GM19395 (cell line): Measurements from ENCODE around the gene TUFM.
"Not testable (repeated sequence)": the region's sequence is repeated elsewhere in the genome, so short reads cannot be mapped to it uniquely, and the experiment has no call there.

Experiments
- ATAC-seq: cut with Tn5 transposase; IDR thresholded peaks from one replicate; pipeline ENCODE4 v1.9.1; 2021; ENCODE audit warnings: mild to moderate bottlenecking, moderate library complexity; ENCODE audit not compliant: unreplicated experiment

Gene TUFM

DNA sequence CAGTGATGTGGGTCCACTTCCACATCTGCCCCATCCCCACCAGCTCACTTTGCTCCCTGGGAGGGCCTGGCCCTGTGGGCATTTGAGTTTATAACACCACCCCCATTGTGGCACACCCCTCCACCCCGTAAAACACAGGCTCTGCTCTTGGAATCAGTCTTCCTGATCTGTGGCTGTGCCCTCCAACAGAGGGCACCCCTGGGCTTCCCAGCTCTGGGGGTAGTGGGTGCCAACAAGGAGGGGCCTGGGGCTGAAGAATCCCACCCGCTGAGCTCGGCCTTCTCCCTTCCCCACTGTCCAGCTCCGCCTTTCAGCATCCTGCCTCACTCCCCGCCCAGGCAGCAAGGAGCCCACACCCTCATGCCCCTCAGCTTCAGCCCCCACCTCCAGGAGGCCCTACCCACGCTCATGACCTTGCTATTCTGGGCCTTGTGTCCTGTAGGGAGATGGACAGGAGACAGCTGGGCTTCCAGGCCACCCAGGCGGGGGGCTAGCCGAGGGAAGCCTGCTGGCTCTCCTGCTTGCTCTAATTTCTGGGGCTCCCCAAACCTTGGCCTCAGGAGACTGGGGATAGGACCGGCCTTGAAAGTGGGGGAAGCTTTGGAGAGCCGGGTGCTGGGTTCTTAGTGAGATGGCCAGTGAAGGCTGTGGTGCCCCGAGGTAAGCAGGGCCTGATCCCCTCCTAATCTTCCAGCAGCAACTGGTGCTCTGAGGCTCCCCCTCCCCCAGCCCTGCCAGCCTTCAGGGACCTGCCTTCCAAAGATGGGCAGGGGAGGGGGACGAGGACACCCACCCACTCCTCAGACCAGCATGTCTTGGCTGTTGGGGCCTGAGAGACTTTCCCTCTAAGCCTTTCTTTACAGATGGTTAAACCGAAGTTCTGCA lies 29.2 kb upstream of the TUFM start:
- ATAC-seq, result no peak

DNA sequence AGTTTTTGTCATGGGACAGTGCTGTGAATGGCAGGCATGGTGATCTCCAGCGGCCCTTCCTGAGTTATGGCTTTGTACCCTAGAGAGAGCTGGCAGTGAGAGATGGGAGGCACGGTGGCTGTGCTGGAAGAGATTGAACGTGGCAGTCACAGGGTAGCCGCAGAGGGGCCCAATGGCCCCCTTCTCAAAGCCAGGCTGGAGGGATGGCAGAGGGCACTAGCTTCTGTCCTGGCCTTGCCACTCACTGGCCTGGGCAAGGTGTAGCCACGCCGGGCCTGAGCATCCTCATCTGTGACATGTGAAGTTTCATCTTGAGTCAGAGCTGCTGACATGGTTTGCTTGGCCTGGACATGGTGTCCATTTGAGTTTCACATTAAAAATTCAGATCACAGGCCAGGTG lies 28.3 kb upstream of the TUFM start:
- no peak for ATAC-seq

DNA sequence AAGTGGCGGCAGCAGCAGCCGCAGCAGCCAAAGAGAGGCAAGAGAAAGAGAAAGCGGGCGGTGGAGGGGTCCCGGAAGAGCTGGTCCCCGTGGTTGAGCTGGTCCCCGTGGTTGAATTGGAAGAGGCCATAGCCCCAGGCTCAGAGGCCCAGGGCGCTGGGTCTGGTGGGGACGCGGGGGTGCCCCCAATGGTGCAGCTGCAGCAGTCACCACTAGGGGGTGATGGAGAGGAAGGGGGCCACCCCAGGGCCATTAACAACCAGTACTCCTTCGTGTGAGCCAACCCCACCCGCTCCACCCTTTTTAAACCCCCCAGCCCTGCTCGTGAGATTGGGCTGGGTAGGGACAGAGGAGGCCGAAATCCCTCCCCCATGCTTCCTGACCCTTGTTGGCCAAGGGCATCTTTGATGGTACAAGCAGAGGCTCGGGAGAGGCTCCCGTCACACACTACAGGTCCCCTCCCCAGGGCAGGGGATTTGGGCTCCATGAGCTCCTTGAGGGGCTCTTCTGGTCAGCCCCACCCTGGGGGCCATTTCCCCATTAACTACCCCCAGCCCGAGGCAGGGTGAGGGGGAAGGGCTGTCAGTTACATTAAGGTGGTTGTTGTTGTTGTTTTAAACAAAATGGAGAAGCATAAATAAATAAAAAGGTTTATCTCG lies 27.5 kb upstream of the TUFM start:
- ATAC-seq, result no peak

DNA sequence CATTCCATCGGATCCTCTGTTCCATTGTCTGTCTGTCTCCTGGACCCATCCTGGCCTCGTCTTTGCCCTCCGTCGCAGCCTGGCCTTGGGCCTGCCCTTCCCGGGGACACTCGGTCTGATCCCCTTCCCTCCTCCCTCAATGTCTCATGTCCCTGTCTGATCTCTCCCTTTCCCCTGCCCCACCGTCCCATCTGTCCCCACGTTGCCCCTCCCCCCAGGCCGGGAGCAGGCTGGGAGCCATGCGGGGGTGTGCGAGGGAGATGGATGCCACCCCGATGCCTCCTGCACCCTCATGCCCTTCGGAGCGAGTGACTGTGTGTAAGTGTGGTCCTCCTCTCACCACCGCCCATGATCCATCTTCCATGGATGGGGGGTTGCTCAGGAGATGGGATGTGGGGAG lies 26.8 kb upstream of the TUFM start:
- no peak for ATAC-seq

DNA sequence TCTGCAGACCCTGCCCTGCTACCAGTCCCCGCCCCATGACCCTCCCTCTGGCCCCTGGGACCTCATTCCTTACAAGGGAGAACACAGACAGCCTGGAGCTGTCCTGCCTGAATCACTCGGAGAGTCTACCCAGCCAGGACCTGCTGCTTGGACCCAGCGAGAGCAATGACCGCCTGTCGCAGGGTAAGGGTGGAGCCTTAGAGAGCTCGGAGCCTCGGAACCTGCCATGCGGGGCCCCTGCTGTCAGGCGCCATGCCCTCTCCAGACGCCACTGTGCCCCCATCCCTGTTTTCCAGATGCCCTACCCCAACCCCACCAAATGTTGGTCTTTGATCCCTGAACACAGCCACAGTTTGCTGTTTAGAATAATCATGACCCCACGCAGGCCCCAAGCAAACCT lies 23.1 kb upstream of the TUFM start:
- ATAC-seq, result no peak

DNA sequence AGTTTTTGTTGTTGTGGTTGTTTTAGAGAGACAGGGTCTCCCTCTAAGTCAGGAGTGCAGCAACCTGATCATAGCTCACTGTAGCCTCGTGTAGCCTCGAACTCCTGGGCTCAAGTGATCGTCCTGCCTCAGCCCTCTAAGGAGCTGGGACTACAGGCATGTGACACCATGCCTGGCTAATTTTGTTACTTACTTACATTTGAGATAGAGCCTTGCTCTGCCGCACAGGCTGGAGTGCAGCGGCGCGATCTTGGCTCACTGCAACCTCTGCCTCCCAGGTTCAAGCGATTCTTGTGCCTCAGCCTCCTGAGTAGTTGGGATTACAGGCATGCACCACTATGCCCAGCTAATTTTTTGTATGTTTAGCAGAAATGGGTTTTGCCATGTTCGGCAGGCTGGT lies 21.5 kb upstream of the TUFM start:
- ATAC-seq, result not testable (repeated sequence)

DNA sequence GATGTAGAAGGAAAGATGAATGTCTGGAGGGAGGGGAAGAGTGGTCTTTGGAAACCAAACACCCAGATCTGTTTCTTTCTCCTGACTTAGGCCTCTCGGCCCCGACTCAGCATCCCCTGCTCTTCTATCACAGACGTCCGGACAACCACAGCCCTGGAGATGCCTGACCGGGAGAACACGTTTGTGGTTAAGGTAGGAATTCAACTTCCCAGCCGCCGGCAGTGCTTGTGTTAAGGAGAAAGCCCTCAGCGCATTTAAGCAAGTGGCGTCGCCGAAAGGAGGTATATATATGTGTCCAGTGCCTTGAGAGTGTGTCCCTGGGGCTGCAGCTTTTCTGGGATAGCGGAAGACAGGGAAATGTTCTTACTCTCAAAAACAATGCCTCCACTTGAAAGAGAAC lies 21.1 kb upstream of the TUFM start:
- ATAC-seq, result no peak

DNA sequence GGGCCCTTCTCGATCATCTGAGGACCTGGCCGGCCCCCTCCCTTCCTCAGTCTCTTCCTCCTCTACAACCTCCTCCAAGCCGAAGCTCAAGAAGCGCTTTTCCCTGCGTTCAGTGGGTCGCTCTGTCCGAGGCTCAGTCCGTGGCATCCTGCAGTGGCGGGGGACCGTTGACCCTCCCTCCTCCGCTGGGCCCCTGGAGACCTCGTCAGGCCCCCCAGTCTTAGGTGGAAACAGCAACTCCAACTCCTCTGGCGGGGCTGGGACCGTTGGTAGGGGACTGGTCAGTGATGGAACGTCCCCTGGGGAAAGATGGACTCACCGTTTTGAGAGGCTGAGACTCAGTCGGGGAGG lies 20.3 kb upstream of the TUFM start:
- ATAC-seq, result no peak

DNA sequence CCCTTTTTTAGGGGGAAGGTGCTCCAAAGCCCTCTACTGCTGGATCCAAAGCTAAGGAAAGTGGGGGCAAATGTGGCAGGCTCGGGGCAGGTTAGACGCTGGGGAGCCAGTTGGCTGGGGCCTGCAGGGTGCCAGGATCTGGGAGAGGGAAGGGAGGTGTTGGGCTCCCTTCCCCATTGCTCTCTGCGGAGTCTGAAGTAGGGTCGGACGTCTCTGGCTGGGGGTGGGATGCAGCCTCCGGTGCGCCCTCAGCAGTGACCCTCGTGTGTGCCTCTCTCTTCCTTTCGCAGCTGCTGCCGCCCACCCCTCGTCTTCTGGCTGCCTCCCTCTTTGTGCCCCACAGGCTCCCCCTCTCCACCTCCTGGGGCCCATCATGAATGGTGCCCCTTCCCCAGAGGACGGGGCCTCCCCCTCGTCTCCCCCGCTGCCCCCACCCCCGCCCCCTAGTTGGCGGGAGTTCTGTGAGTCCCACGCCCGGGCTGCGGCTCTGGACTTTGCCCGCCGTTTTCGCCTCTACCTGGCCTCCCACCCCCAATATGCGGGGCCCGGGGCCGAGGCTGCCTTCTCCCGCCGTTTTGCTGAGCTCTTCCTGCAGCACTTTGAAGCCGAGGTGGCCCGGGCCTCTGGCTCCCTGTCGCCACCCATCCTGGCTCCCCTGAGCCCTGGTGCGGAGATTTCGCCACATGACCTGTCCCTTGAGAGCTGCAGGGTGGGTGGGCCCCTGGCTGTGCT lies 19.7 kb upstream of the TUFM start:
- no peak for ATAC-seq

DNA sequence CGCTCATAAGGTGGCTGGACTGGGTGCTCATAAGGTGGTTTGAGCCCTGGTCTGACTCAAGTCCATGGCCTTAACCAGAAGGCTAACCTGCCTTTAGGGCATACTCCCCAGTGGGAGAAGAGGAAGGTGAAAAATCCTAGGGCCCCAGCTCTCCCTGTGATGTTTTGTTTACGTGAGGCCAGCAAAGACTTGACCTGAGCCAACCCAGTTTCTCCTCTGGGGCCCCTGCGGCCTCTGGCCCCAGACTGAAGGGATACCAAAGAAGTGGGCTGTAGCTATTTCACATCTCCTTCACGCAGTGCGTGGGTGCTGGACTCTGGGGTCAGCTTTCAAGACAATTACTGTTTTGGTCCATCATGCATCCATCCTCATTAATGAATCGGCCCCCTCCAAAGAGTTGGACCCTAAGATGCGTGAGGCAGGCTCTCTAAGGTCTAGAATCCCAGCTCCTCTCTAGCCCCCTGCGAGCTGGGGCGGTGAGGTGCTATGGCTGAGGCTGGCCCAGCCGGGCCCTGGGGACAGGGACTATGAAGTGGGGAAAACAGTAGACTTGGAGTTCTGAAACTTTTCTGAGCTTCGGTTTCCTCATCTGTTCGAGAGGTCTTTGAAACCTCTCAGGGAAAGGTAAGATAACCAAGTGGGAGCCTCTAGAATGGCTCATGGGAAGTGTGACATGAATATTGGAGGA lies 19.0 kb upstream of the TUFM start:
- no peak for ATAC-seq

DNA sequence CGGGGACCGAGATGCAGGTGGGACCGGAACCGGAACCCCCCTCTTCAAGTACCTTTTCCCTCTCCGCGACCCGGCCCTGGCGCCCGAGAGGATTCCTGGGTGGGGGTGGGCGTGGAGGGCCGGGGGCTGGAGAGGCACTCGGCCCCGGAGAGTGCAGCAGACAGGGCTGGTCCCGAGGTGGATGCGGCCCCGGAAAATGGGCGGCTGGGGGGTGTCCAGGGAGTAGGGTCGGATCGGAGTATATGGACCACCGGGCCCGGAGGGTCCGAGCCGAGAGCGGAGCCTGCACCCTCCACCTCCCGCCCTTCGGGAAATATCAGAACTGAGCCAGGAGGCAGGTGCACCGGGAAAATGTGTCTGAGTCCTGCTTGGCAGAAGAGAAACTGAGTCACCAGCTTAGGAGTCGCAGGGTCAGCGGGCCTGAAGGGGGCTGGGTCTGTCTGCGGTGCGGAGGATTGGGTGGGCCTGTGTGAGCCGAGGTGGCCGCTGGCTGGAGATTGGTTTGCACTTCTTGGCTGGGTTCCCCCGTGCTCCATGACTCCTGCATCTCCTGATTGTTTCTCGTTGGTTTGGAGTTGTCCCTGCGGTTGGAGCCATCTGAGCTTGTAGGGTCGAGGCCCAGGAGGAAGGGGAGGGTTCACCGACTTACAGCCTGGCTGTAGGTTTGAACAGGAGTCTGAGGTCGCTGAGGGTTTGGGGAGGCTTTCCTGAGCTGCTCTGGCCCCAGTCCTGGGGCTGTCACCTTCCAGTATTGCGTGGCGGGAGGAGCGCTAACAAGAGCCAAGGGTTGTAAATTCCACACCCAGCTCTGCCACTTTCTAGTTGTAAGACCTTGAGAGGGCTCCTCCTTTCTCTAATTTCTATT lies 18.0 kb upstream of the TUFM start:
- ATAC-seq, result no peak

DNA sequence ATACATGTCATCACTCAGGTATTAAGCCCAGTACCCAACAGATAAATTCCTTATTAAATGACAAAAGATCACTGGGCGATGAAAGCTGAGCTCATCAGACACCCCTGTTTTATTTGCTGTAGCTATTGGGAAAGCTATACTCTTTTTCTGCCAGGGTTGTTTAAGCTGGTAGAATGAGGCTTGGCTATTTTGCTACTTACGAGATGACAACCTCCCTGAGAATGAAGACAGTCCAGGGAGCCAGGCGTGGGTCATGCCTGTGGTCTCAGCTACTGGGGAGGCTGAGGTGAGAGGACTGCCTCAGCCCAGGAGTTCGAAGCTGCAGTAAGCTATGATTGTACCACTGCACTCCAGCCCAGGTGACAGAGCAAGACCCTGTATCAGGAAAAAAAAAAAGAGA lies 13.2 kb upstream of the TUFM start:
- ATAC-seq, result no peak

DNA sequence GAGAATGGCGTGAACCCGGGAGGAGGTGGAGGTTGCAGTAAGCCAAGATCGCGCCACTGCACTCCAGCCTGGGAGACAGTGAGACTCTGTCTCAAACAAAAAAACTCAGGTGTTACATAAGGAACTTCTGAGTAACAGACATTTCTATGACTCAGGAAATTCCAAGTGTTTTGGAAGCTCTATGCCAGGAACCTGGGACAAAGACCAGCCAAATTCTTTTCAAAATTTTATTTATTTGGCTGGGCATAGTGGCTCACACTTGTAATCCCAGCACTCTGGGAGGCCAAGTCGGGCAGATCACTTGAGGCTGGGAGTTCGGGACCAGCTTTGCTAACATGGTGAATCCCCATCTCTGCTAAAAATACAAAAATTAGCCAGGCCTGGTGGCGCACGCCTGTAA lies 12.3 kb upstream of the TUFM start:
- no peak for ATAC-seq

DNA sequence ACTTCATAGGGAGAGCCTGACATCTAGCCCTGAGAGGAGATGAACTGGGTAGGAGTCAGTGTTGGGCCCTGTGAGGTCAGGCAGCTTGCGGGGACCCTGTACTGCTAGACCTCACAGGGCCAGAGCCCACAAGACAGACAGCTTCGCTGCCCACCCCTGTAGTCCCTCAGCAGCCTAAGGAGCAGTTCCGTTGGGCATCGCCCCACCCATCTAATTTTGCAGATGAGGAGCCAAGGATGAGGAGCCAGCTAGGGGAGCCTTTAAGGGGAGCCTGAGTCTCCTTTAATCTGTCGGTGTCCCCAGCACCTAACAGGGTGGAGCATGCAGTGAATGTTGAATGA lies 755 bp upstream of the TUFM start:
- ATAC-seq, result peak; percentile 16

DNA sequence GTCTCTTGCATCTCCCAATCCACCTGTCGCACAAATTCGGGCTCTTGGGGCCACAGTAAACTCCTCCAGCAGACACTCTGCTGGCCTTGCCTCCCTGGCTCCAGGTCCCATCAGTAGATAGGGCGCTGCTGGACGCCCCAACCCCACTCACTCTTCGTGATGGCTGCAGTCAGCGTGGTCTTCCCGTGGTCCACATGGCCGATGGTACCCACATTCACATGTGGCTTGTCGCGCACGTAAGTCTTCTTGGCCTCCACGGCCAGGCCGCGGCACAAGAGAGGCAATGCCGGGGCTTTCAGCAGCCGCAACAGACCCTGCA lies 428 bp downstream of the TUFM start:
- ATAC-seq, result peak; percentile 1

DNA sequence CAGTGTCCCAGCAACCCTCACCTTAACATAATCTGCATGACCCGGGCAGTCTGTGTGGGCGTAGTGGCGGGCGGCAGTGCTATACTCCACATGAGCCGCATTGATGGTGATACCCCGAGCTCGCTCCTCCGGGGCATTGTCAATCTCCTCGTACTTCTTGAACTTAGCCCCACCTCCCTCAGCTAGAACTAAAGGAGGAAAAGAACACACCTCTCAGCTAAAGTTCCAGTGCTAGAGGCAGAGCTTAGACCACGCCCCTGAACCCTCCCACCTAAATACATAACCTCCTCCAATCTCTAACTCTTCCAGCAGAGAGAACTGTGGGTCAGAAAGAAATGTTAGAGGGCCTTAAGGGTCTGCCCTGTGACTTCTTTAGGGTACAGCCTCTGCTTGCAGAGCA lies 855 bp downstream of the TUFM start:
- ATAC-seq, result no peak

DNA sequence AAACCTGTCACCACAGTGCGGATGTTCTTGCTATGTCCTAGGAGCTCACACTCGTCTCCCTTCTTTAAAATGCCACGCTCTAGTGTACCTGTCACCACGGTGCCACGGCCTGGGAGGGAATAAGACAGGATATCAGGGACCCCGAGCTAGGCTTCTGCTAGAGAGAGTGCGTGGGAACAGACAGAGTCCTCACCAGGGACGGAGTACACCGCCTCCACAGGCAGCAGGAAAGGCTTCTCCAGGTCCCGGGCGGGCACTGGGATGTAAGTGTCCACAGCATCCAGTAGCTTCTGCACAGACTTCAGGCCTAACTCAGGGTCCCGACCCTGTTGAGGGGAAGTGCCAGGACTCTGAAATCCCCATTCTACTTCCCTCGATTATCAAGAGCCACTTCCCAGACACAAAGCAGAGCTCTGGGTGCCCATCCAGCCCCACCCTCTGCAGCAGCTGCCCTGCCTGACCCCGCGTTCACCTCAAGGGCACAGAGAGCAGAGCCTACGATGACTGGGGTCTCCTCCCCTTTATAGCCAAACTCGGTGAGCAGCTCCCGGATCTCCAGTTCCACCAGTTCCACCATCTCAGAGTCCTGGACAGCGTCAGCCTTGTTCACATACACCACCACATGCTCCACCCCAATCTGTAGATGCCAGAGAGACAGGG lies 1.8 kb downstream of the TUFM start:
- no peak for ATAC-seq

DNA sequence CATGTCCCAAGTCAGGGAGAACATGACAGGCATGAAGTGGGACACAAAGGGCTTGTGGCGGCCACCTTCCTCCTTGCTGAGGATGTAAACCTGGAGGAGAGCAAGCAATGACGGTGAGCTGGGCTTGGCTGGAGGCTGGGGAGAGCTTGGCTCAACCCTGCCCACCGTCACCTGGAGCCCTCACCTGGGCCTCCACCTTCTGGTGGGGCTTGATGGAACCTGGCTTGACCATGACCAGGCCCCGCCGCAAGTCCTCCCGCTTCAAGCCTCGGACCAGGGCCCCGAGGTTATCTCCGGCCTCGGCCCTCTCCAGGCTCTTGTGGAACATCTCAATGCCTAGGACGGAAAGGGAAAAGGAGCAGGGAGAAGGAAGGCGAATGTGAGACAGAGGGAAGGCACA lies 2.4 kb downstream of the TUFM start:
- ATAC-seq, result no peak

DNA sequence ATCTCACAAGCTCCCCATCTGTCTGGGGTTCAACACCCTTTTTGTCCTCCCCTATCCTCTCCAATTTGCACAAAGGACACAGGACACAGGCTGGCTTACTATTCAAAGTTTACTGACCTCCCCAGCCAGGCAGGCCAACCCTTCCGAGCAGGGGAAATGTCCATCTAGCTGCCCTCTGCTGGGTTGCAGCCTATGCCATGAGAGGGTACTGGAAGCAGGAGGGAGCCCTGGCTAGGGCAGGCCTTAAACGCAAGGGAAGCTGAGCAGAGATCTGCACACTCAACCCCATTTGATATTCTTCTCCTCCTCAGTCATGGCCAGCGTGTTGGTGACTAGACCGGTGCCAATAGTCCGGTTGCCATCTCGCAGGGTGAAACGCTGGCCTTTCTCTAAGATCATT lies 3.5 kb downstream of the TUFM start:
- no peak for ATAC-seq

DNA sequence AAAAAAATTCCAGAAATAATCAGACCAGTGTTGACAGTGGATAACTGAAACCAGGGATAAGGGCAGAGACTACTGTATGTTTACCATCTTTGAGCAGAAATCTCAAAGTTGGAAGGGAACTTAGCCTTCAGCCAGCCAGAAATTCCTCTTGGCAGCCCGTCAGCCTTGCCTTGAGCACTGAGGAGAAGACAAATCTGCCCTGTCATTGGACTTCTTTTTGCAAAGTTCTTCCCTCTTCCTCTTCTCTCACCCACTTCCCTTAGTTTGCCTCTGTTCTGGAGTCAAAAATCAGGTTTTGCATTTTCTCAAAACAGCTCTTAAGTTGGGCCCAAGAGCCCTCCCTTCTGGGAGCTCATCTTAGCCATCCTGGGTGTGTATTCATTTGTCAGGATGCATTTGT lies 6.2 kb downstream of the TUFM start:
- ATAC-seq, result no peak
